ENCODE data around the gene ANKFY1. TPM values are rescaled to one million over a fixed set of nuclear protein-coding genes. Genes with fewer than 3 reads are reported as not detected.

The ANKFY1 gene
- polyA plus RNA-seq, 1 of the 3 experiments (the other 2 are of a cell fraction) = 29.6 TPM

DNA sequence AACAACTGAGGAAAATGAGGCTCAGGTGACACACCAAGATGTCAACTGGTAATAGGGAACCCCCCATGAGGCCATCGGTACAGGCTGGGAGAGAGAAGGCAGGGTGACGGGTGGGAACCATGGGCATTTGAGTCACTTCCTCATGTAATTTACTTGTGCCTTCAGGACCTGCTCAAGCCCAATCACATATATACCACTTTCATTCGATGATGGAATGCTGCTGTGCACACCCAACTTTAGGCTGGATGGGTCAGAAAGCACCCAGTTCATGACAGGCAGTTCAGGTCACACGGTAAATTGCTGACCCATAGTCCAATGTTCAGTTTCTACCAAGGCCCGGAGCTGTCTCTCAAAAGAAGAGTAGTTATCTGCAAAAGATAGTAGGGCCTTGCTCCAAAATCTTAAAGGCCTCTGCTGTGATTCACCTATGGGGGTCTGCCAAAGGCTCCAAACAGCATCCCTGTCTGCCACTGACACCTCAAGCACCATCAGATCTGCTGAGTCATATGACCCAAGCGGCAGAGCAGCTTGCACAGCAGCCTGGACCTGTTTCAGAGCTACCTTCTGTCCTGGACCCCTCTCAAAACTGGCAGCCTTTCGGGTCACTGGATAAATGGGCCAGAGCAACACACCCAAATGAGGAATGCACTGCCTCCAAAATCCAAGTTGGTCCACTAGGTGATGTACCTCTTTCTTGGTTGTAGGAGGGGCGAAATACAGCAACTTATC, 145.6 kb downstream of the ANKFY1 start:
- Histone ChIP-seq H3K4me3 (ENCODE audit: low read depth in 2 of 2, low read length in 1 of 2) (no peak overlapping the region), H3K36me3 (replicated peaks in 1 of 2; ENCODE audit: control insufficient read depth in 1 of 2, insufficient read depth in 2 of 2, low read length in 1 of 2) (peaks cover 22 to 43% of the 10 kb centered on the region in 2 experiments), H3K4me1 (ENCODE audit: control insufficient read depth in 1 of 2, insufficient read depth in 2 of 2, low read depth in 1 of 2, low read length in 1 of 2) (no peaks in the 10 kb centered on the region), H3K27me3 (ENCODE audit: insufficient read depth) (no peaks in the 10 kb centered on the region), H3K27ac (ENCODE audit: low read depth in 2 of 2, low read length in 1 of 2) (no peak overlapping the region), H3K9ac (no peak overlapping the region), H3K79me2 (ENCODE audit: insufficient read depth) (peaks cover 9% of the 10 kb centered on the region), H3K4me2 (no peak overlapping the region), H3F3A (replicated peaks; ENCODE audit: insufficient read depth) (no peaks in the 10 kb centered on the region), H2AFZ (ENCODE audit: low read depth) (no peak overlapping the region), H4K20me1 (ENCODE audit: insufficient read depth) (no peaks in the 10 kb centered on the region), H3K9me2 (no peaks in the 10 kb centered on the region), H3K9me3 (no peaks in the 10 kb centered on the region)
- DNase-seq = no peak
- CTCF ChIA-PET = no interaction called here
- 90% methylated on average over 7 of the region's 8 CpGs for WGBS (ENCODE audit: low lambda C conversion rate)
- POLR2A ChIA-PET = no interaction called here
- TF ChIP-seq RAD21 (IDR thresholded peaks at IDR 0.05; ENCODE audit: low read length) = no peak

DNA sequence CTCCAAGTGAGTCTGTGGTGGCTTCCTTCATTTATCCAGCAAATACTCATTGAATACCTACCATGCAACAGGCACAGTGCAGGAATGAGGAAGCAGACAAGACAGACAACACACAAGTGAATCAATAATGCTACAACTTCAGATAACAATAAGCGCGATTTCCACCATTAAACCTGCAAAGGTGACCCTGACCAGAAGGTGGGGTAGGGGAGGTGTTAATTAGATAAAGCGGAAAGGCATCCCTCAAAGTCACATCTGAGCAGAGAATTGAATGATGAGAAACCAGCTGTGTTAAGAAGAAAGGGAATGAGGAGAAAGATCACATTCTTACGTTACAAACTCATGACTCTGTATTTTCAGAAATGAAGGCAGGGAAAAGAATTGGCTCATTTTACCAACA, 147.3 kb downstream of the ANKFY1 start:
- ChIA-PET POLR2A (no interaction called here), CTCF (interaction anchor here (1.4 kb wide), 1 partner anchor 42 kb away, joined by 3 read pairs; no protein-coding TSS in a partner anchor)
- H2AFZ ChIP-seq (ENCODE audit: low read depth) = no peak overlapping the region
- no peak overlapping the region for H3K27ac ChIP-seq (ENCODE audit: low read depth in 2 of 2, low read length in 1 of 2)
- TF ChIP-seq USF2 (IDR thresholded peaks at IDR 0.05; ENCODE audit: borderline replicate concordance, low read depth, low read length) (no peak), CTCF (IDR thresholded peaks at IDR 0.05) (no peak)
- H3K27me3 ChIP-seq (ENCODE audit: insufficient read depth) = no peaks in the 10 kb centered on the region
- no peak overlapping the region for H3K4me3 ChIP-seq (ENCODE audit: low read depth in 2 of 2, low read length in 1 of 2)
- H3F3A ChIP-seq (replicated peaks; ENCODE audit: insufficient read depth) = no peaks in the 10 kb centered on the region
- no peak for DNase-seq
- peaks cover 9% of the 10 kb centered on the region for H3K79me2 ChIP-seq (ENCODE audit: insufficient read depth)
- H4K20me1 ChIP-seq (ENCODE audit: insufficient read depth) = no peaks in the 10 kb centered on the region
- no peaks in the 10 kb centered on the region for H3K4me1 ChIP-seq (ENCODE audit: control insufficient read depth in 1 of 2, insufficient read depth in 2 of 2, low read depth in 1 of 2, low read length in 1 of 2)
- no peak overlapping the region for H3K9ac ChIP-seq
- no peaks in the 10 kb centered on the region for H3K9me3 ChIP-seq
- peaks cover 31 to 54% of the 10 kb centered on the region in 2 experiments for H3K36me3 ChIP-seq (replicated peaks in 1 of 2; ENCODE audit: control insufficient read depth in 1 of 2, insufficient read depth in 2 of 2, low read length in 1 of 2)
- no peak overlapping the region for H3K4me2 ChIP-seq
- H3K9me2 ChIP-seq = no peaks in the 10 kb centered on the region
- 74% methylated on average over 4 of the region's 4 CpGs for WGBS (ENCODE audit: low lambda C conversion rate)

Small RNA genes lying within 50 kb of the gene (small RNA-seq; reads per million reads assigned to genes)
- 0 reads per million in 7 experiments for gene RF00019

Other genes with a start within 250 kb of the ANKFY1 start
- gene ZZEF1, start 120.9 kb downstream of the ANKFY1 start, polyA plus RNA-seq (2012; rRNA removed) = 7.2 and 8.9 TPM in 2 replicates
- 62.1 and 62.5 TPM in 2 replicates for gene CYB5D2, start 120.8 kb downstream of the ANKFY1 start, polyA plus RNA-seq (2012; rRNA removed)
- gene UBE2G1, start 102.7 kb upstream of the ANKFY1 start, polyA plus RNA-seq (2012; rRNA removed) = 23.2 and 26.2 TPM in 2 replicates
- gene SPNS3, start 170.0 kb upstream of the ANKFY1 start, polyA plus RNA-seq (2012; rRNA removed) = 0.05 TPM in 1 of 2 replicates, not detected in the other
- gene SPNS2, start 234.9 kb upstream of the ANKFY1 start, polyA plus RNA-seq (2012; rRNA removed) = 0.08 TPM in 1 of 2 replicates, not detected in the other

Data from SK-N-SH (cell line).